Right lobe of liver (tissue), 4 donors: ENCODE results near the gene E2F6.

Experiments used
- POLR2A ChIP-seq: fragments of 450-650 bp; IDR thresholded peaks from one replicate; pipeline ENCODE4 v1.6.1; 2017; ENCODE audit warnings: antibody characterized with exemption, mild to moderate bottlenecking
- TF ChIP-seq, protein P1 (sequence below), 4 donors: fragments of 200-600 bp in 3 of 4; fragments of 450-650 bp in 1 of 4; IDR thresholded peaks; one replicate each; pipeline versions ENCODE4 v1.5.1 to v1.8.0; 2016 to 2022; ENCODE audit warnings: antibody characterized with exemption in 4 of 4, mild to moderate bottlenecking in 2 of 4
- donor health status: DM: no; HTN: no; CAD: no.
- donor health status: DM: no; HTN: no; CAD: no.
- donor health status: DM: no; HTN: yes; CAD: no.

GRCh38 chr2:11438555-11439080, 27.3 kb downstream of the E2F6 start:
- TF ChIP-seq, protein P1, sequence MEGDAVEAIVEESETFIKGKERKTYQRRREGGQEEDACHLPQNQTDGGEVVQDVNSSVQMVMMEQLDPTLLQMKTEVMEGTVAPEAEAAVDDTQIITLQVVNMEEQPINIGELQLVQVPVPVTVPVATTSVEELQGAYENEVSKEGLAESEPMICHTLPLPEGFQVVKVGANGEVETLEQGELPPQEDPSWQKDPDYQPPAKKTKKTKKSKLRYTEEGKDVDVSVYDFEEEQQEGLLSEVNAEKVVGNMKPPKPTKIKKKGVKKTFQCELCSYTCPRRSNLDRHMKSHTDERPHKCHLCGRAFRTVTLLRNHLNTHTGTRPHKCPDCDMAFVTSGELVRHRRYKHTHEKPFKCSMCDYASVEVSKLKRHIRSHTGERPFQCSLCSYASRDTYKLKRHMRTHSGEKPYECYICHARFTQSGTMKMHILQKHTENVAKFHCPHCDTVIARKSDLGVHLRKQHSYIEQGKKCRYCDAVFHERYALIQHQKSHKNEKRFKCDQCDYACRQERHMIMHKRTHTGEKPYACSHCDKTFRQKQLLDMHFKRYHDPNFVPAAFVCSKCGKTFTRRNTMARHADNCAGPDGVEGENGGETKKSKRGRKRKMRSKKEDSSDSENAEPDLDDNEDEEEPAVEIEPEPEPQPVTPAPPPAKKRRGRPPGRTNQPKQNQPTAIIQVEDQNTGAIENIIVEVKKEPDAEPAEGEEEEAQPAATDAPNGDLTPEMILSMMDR (IDR thresholded peaks at IDR 0.05), result no peak
- no peak for TF ChIP-seq POLR2A
